A549 (cell line): ENCODE results near the gene IL9. TPM values are rescaled to one million over a fixed set of nuclear protein-coding genes. Genes with fewer than 3 reads are reported as not detected.

Experiments
- polyA plus RNA-seq, 4 experiments: library from polyadenylated mRNA; depleted of rRNA in 3 of 4; stranded (reverse); fragments of >200 nt; fragmentation: RNase III in 1 of 4; extraction: RNeasy Plus Mini Kit Qiagen cat#74134 plus additional on column Dnase treatment in 1 of 4; gene quantifications; 2 replicates in 3 of 4; 3 replicates in 1 of 4; pipeline ENCODE4 v1.2.3, GENCODE V29; 2011 to 2017

Gene IL9
- polyA plus RNA-seq, 2 of the 4 experiments (the other 2 are of a cell fraction) = not detected

Other genes starting within 250 kb of the IL9 start
- not detected in 2 replicates for gene SLC25A48, start 61.2 kb downstream of the IL9 start, polyA plus RNA-seq (2011; rRNA removed)
- 0.18 to 0.30 TPM (median 0.29 TPM) in 3 replicates for gene SLC25A48, start 61.2 kb downstream of the IL9 start, polyA plus RNA-seq (2017; fragmentation: RNase III; extraction: RNeasy Plus Mini Kit Qiagen cat#74134 plus additional on column Dnase treatment)
- gene LECT2, start 59.1 kb upstream of the IL9 start, polyA plus RNA-seq (2011; rRNA removed) = not detected in 2 replicates
- not detected in 3 replicates for gene LECT2, start 59.1 kb upstream of the IL9 start, polyA plus RNA-seq (2017; fragmentation: RNase III; extraction: RNeasy Plus Mini Kit Qiagen cat#74134 plus additional on column Dnase treatment)
- gene TGFBI, start 133.1 kb upstream of the IL9 start, polyA plus RNA-seq (2011; rRNA removed) = 1,135 and 1,466 TPM in 2 replicates
- 1,411 to 1,859 TPM (median 1,765 TPM) in 3 replicates for gene TGFBI, start 133.1 kb upstream of the IL9 start, polyA plus RNA-seq (2017; fragmentation: RNase III; extraction: RNeasy Plus Mini Kit Qiagen cat#74134 plus additional on column Dnase treatment)
- 69.9 and 101 TPM in 2 replicates for gene SMAD5, start 237.0 kb upstream of the IL9 start, polyA plus RNA-seq (2011; rRNA removed)
- gene SMAD5, start 237.0 kb upstream of the IL9 start, polyA plus RNA-seq (2017; fragmentation: RNase III; extraction: RNeasy Plus Mini Kit Qiagen cat#74134 plus additional on column Dnase treatment) = 17.1 to 19.5 TPM (median 18.5 TPM) in 3 replicates